H1 (cell line): Measurements from ENCODE around the gene PPARA. TPM values are rescaled to one million over a fixed set of nuclear protein-coding genes. Genes with fewer than 3 reads are reported as not detected.

ENCODE experiments used
- CTCF ChIA-PET: fragments of 300-600 bp; sonication (Branson Sonifier 250); formaldehyde crosslinking; loops from one replicate; lab custom pipeline; 2021; ENCODE audit not compliant: partially characterized antibody; lab: Charles Lee
- POLR2A ChIA-PET: fragments of 300-600 bp; sonication (Branson Sonifier 250); formaldehyde crosslinking; loops from one replicate; lab custom pipeline; 2021; ENCODE audit warnings: inconsistent platforms; ENCODE audit not compliant: partially characterized antibody; lab: Charles Lee
- DNase-seq, 2 experiments: peaks; one replicate each; pipeline versions ENCODE4 v3.0.0 to v3.0.0-alpha.2; 2010 to 2022; ENCODE audit warnings: low spot score in 2 of 2, low read depth in 1 of 2, mixed read lengths in 1 of 2
- FAIRE-seq: peaks from 2 replicates; lab custom pipeline; 2011; peaks lifted over from hg19 to GRCh38; lab: Jason Lieb, UNC
- H2AFZ ChIP-seq: 2 replicates; pipeline ENCODE4 v1.8.1; 2012; ENCODE audit warnings: low read length, inconsistent platforms
- H2AK5ac ChIP-seq: 2 replicates; pipeline ENCODE4 v1.6.1; 2013; ENCODE audit warnings: low read depth, low read length
- H2BK120ac ChIP-seq: replicated peaks from 2 replicates; pipeline ENCODE3; 2013; ENCODE audit warnings: low read depth, low read length, inconsistent platforms
- H2BK12ac ChIP-seq: 2 replicates; pipeline ENCODE4 v1.6.1; 2013; ENCODE audit warnings: low read depth, low read length
- H2BK15ac ChIP-seq: 2 replicates; pipeline ENCODE4 v1.6.1; 2013; ENCODE audit warnings: low read length
- H2BK20ac ChIP-seq: 2 replicates; pipeline ENCODE4 v1.6.1; 2013; ENCODE audit warnings: low read length
- H2BK5ac ChIP-seq: 2 replicates; pipeline ENCODE4 v1.6.1; 2013; ENCODE audit warnings: low read depth, low read length
- H3K14ac ChIP-seq: 2 replicates; pipeline ENCODE4 v1.6.1; 2013; ENCODE audit warnings: inconsistent platforms; ENCODE audit not compliant: insufficient read length
- H3K18ac ChIP-seq: 2 replicates; pipeline ENCODE4 v1.6.1; 2013; ENCODE audit warnings: low read length; ENCODE audit errors: extremely low read depth
- H3K23ac ChIP-seq: 2 replicates; pipeline ENCODE4 v1.6.1; 2013; ENCODE audit warnings: inconsistent platforms; ENCODE audit not compliant: insufficient read length
- H3K23me2 ChIP-seq: 2 replicates; pipeline ENCODE4 v1.6.1; 2013; ENCODE audit warnings: low read depth, low read length
- H3K27ac ChIP-seq: 2 replicates; pipeline ENCODE4 v1.6.1; 2011; ENCODE audit warnings: low read depth, low read length, inconsistent platforms
- H3K27me3 ChIP-seq, 4 experiments: replicated peaks in 1 of 4; 1 replicate in 1 of 4; 2 replicates in 3 of 4; pipeline versions ENCODE4 v1.6.1 to v1.8.1; 2011 to 2013; ENCODE audit warnings: low read length in 3 of 4, mild to moderate bottlenecking in 3 of 4, inconsistent platforms in 2 of 4, mixed read lengths in 2 of 4, moderate library complexity in 1 of 4; ENCODE audit not compliant: control insufficient read depth in 3 of 4, insufficient read depth in 3 of 4; ENCODE audit errors: extremely low read depth in 1 of 4
- H3K36me3 ChIP-seq, 4 experiments: 2 replicates each; pipeline versions ENCODE4 v1.6.1 to v1.8.1; 2011 to 2013; ENCODE audit warnings: mild to moderate bottlenecking in 4 of 4, low read length in 3 of 4, moderate library complexity in 2 of 4, control low read depth in 1 of 4, inconsistent platforms in 1 of 4; ENCODE audit not compliant: insufficient read depth in 4 of 4, control insufficient read depth in 2 of 4
- H3K4ac ChIP-seq: replicated peaks from 2 replicates; pipeline ENCODE3; 2013; ENCODE audit warnings: low read length, low read depth, mixed read lengths, inconsistent platforms; ENCODE audit not compliant: insufficient read length
- H3K4me1 ChIP-seq, 4 experiments: replicated peaks in 1 of 4; 1 replicate in 1 of 4; 2 replicates in 3 of 4; pipeline versions ENCODE4 v1.6.1 to v1.8.1; 2011 to 2013; ENCODE audit warnings: low read length in 3 of 4, inconsistent platforms in 2 of 4, mixed read lengths in 1 of 4; ENCODE audit not compliant: insufficient read depth in 4 of 4, control insufficient read depth in 3 of 4
- H3K4me2 ChIP-seq, 2 experiments: 2 replicates each; pipeline versions ENCODE4 v1.6.1 to v1.8.1; 2011 to 2013; ENCODE audit warnings: low read depth in 2 of 2, low read length in 2 of 2, control low read depth in 1 of 2, inconsistent platforms in 1 of 2, mild to moderate bottlenecking in 1 of 2; ENCODE audit not compliant: insufficient read depth in 1 of 2
- H3K4me3 ChIP-seq, 4 experiments: fragments of 200-600, 300-600 bp in 1 of 4; sonication (generic), shearing (Covaris generic), sonication (Bioruptor Twin) in 1 of 4; 2 replicates each; pipeline versions ENCODE4 v1.5.1 to v1.8.1; 2011 to 2016; ENCODE audit warnings: low read length in 4 of 4, low read depth in 3 of 4, control low read depth in 2 of 4, inconsistent platforms in 2 of 4, mild to moderate bottlenecking in 2 of 4, mixed read lengths in 1 of 4, moderate library complexity in 1 of 4; ENCODE audit not compliant: insufficient read depth in 2 of 4; ENCODE audit errors: extremely low read depth in 1 of 4
- H3K56ac ChIP-seq: replicated peaks from 2 replicates; pipeline ENCODE3; 2013; ENCODE audit warnings: low read depth, mild to moderate bottlenecking, mixed read lengths, low read length, inconsistent platforms; ENCODE audit not compliant: insufficient read length
- H3K79me1 ChIP-seq: 2 replicates; pipeline ENCODE4 v1.6.1; 2013; ENCODE audit warnings: low read depth, low read length, control low read depth
- H3K79me2 ChIP-seq, 2 experiments: 2 replicates each; pipeline versions ENCODE4 v1.6.1 to v1.8.1; 2012 to 2013; ENCODE audit warnings: low read length in 2 of 2, mild to moderate bottlenecking in 2 of 2, inconsistent platforms in 1 of 2; ENCODE audit not compliant: insufficient read depth in 2 of 2, control insufficient read depth in 1 of 2
- H3K9ac ChIP-seq, 4 experiments: replicated peaks in 1 of 4; 1 replicate in 1 of 4; 2 replicates in 3 of 4; pipeline versions ENCODE4 v1.6.1 to v1.8.1; 2011 to 2013; ENCODE audit warnings: low read depth in 3 of 4, low read length in 3 of 4, control low read depth in 2 of 4, mild to moderate bottlenecking in 2 of 4, moderate library complexity in 2 of 4, inconsistent platforms in 1 of 4; ENCODE audit errors: extremely low read depth in 1 of 4
- H3K9me3 ChIP-seq, 2 experiments: 2 replicates each; pipeline versions ENCODE4 v1.6.1 to v1.8.1; 2012 to 2013; ENCODE audit warnings: mild to moderate bottlenecking in 2 of 2, moderate library complexity in 2 of 2, control low read depth in 1 of 2, inconsistent platforms in 1 of 2, low read depth in 1 of 2, low read length in 1 of 2, mixed read lengths in 1 of 2; ENCODE audit not compliant: insufficient read depth in 2 of 2
- H4K20me1 ChIP-seq, 2 experiments: replicated peaks in 1 of 2; 2 replicates each; pipeline versions ENCODE3 to v1.8.1; 2011 to 2013; ENCODE audit warnings: inconsistent platforms in 2 of 2, low read length in 2 of 2, mild to moderate bottlenecking in 1 of 2; ENCODE audit not compliant: insufficient read depth in 2 of 2, control insufficient read depth in 1 of 2
- H4K5ac ChIP-seq: 2 replicates; pipeline ENCODE4 v1.6.1; 2013; ENCODE audit warnings: low read length, low read depth, mixed read lengths, inconsistent platforms; ENCODE audit not compliant: insufficient read length
- H4K8ac ChIP-seq: 2 replicates; pipeline ENCODE4 v1.8.0; 2013; ENCODE audit warnings: mild to moderate bottlenecking, moderate library complexity, low read length, inconsistent platforms; ENCODE audit not compliant: insufficient read depth; ENCODE audit errors: extremely low read depth
- H4K91ac ChIP-seq: replicated peaks from 2 replicates; pipeline ENCODE3; 2013; ENCODE audit warnings: low read length, mixed read lengths, inconsistent platforms; ENCODE audit not compliant: insufficient read length
- ASH2L ChIP-seq: fragments of 200-600, 300-600 bp; sonication (generic); IDR thresholded peaks from one replicate; pipeline ENCODE4 v1.7.1; 2017; ENCODE audit warnings: low read length
- JUND ChIP-seq: IDR thresholded peaks from 2 replicates; pipeline ENCODE4 v1.6.1; 2011; ENCODE audit warnings: mild to moderate bottlenecking, improper control_type of control experiment, low read length
- KDM5A ChIP-seq: fragments of 200-600 bp; IDR thresholded peaks from 2 replicates; pipeline ENCODE4 v1.7.1; 2012; ENCODE audit warnings: mild to moderate bottlenecking, low read length, inconsistent platforms, mixed read lengths
- RBBP5 ChIP-seq: IDR thresholded peaks from 2 replicates; pipeline ENCODE4 v1.7.1; 2012; ENCODE audit warnings: low read depth, mild to moderate bottlenecking, inconsistent platforms, low read length, moderate library complexity, borderline replicate concordance
- RFX5 ChIP-seq: IDR thresholded peaks from 2 replicates; pipeline ENCODE4 v1.6.1; 2011; ENCODE audit warnings: low read depth, low read length, improper control_type of control experiment, borderline replicate concordance
- SIX5 ChIP-seq: IDR thresholded peaks from 2 replicates; pipeline ENCODE4 v1.6.1; 2011; ENCODE audit warnings: mild to moderate bottlenecking, low read depth, low read length
- SRF ChIP-seq: IDR thresholded peaks from 2 replicates; pipeline ENCODE4 v1.6.1; 2011; ENCODE audit warnings: mild to moderate bottlenecking, low read depth, low read length, moderate library complexity
- TAF1 ChIP-seq: IDR thresholded peaks from 2 replicates; pipeline ENCODE4 v1.6.1; 2011; ENCODE audit warnings: mild to moderate bottlenecking, low read depth, low read length
- YY1 ChIP-seq: IDR thresholded peaks from 2 replicates; pipeline ENCODE4 v1.6.1; 2011; ENCODE audit warnings: low read depth, mild to moderate bottlenecking, low read length
- WGBS, 2 experiments: shearing (Covaris generic) in 1 of 2; methylation state at CpG; one replicate each; pipeline versions ENCODE4 v1.1.6 to v1.1.7; 2013 to 2015; ENCODE audit warnings: low lambda C conversion rate in 2 of 2, mixed read lengths in 2 of 2, inconsistent platforms in 1 of 2, low coverage in 1 of 2, missing lambda C conversion rate in 1 of 2; ENCODE audit not compliant: insufficient replicate concordance in 2 of 2, insufficient coverage in 1 of 2, insufficient read length in 1 of 2; ENCODE audit errors: extremely low coverage in 1 of 2, missing lambda C conversion rate in 1 of 2; 5-methylcytosine and 5-hydroxymethylcytosine counted together
- polyA plus RNA-seq, 7 experiments: library from polyadenylated mRNA; depleted of rRNA in 3 of 7; stranded (reverse) in 5 of 7; unstranded in 2 of 7; fragments of >200 nt in 5 of 7; fragments of 200-250 nt in 2 of 7; gene quantifications; 1 replicate in 5 of 7; 2 replicates in 1 of 7; 4 replicates in 1 of 7; pipeline versions ENCODE4 v1.2.1 to v1.2.3, GENCODE V29; 2011 to 2013; ENCODE audit warnings: missing spikeins in 2 of 7, mixed read lengths in 2 of 7
- total RNA-seq: library from RNA; stranded (reverse); fragmentation: NEBNext Ultra II Directional; extraction: Animal tissue kit (Norgen Biotek cat#: 25700); gene quantifications from 2 replicates; pipeline ENCODE4 v1.2.1, GENCODE V29; 2021
- TF ChIP-seq, protein P1 (sequence below): IDR thresholded peaks from 2 replicates; pipeline ENCODE4 v1.6.1; 2011; ENCODE audit warnings: low read length, improper control_type of control experiment

The PPARA gene
- total and polyA plus RNA-seq, 2 of the 8 experiments (the other 6 are each of a cell fraction or from before 2014, with no cell fraction given) = 3.1 to 8.2 TPM

DNA sequence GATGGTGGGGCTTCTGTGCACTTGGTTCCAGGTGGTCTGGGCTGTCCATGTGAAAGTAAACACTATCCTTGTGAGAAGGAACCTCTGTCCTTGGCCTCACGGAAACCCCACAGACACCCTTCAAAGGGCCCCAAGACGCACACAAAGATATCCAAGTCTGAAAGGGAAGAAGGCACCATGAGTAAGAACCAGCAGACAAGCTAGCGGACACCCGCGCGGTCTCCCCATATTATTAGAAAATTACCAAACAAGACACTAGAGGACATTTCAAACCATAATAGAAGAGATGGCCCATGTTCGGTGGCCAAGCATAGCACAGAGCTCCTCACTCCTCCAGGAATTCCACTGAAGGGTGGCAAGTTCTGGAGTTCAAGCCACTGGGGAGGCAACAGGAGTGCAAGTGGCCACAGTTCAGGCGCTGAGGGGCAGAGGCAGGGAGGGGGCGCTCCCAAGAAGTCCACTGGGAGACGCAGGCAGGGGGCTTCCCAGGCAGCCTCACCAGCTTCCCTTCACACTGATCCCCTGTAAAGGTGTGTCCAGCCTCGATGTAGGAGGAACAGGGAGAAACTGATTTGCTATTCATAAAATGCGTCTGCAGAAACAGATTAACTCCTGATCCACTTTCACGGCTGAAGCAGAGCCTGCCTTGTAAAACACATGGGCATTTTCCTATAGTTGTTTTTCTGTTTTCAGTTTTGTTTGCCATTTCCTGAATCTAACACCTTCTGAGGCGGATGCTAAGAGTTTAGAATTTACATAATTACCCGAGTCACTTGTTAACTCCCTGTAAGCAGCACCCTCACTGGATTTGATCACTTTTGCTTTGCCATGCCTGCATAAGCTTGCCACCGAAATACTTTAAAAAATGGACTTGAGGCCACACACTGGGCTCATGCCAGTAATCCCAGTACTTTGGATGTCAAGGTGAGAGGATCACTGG lies 9.1 kb upstream of the PPARA start:
- no peak overlapping the region for H3K23ac ChIP-seq
- H3K27ac ChIP-seq = no peak overlapping the region
- no peaks in the 10 kb centered on the region for H3K36me3 ChIP-seq
- H2AFZ ChIP-seq = no peak overlapping the region
- H2BK20ac ChIP-seq = no peak overlapping the region
- H3K4ac ChIP-seq = no peak overlapping the region
- no peak overlapping the region for H2BK120ac ChIP-seq
- no peak overlapping the region for H3K56ac ChIP-seq
- ChIA-PET POLR2A (no interaction called here), CTCF (interaction anchor here (0.7 to 1.4 kb wide), 4 partner anchors 14 to 175 kb away, joined by 3 to 4 read pairs (median 4); no protein-coding TSS in a partner anchor)
- no peaks in the 10 kb centered on the region; a peak in 1 of 7 replicates for H3K27me3 ChIP-seq
- no peak overlapping the region for H2BK5ac ChIP-seq
- H2AK5ac ChIP-seq = no peak overlapping the region
- TF ChIP-seq SRF (no peak), ASH2L (no peak), JUND (no peak), RBBP5 (no peak), TAF1 (no peak), KDM5A (no peak), SIX5 (no peak), RFX5 (no peak), YY1 (no peak)
- TF ChIP-seq, protein P1, sequence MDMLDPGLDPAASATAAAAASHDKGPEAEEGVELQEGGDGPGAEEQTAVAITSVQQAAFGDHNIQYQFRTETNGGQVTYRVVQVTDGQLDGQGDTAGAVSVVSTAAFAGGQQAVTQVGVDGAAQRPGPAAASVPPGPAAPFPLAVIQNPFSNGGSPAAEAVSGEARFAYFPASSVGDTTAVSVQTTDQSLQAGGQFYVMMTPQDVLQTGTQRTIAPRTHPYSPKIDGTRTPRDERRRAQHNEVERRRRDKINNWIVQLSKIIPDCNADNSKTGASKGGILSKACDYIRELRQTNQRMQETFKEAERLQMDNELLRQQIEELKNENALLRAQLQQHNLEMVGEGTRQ = no peak
- no peak overlapping the region for H2BK12ac ChIP-seq
- no peak overlapping the region for H3K14ac ChIP-seq
- H3K4me3 ChIP-seq = no peak overlapping the region
- no peak overlapping the region for H3K18ac ChIP-seq
- H3K79me1 ChIP-seq = no peaks in the 10 kb centered on the region
- H3K79me2 ChIP-seq = no peaks in the 10 kb centered on the region
- H4K20me1 ChIP-seq = peaks cover 0 to under 1% of the 10 kb centered on the region in 2 experiments
- H2BK15ac ChIP-seq = no peak overlapping the region
- no peak overlapping the region for H3K9ac ChIP-seq
- H4K5ac ChIP-seq = no peak overlapping the region
- H4K91ac ChIP-seq = no peak overlapping the region
- H4K8ac ChIP-seq = no peak overlapping the region
- 85% methylated on average over 16 of the region's 16 CpGs; no CpG with 5 or more reads in 1 of the 2 experiments for WGBS, 2 experiments
- H3K4me2 ChIP-seq = no peak overlapping the region
- DNase-seq = no peak
- no peaks in the 10 kb centered on the region; a peak in 1 of 7 replicates for H3K4me1 ChIP-seq
- FAIRE-seq = no peak
- no peaks in the 10 kb centered on the region for H3K23me2 ChIP-seq
- H3K9me3 ChIP-seq = no peaks in the 10 kb centered on the region
